ENCODE measurements around the gene IPO5. TPM values are rescaled to one million over a fixed set of nuclear protein-coding genes. Genes with fewer than 3 reads are reported as not detected.
A peak's percentile ranks its signal among the peaks of the same experiment; 100 is the strongest.

IPO5 gene
- total and polyA plus RNA-seq, 2 of the 8 experiments (the other 6 are each of a cell fraction or from before 2014, with no cell fraction given) = 143 to 410 TPM

DNA sequence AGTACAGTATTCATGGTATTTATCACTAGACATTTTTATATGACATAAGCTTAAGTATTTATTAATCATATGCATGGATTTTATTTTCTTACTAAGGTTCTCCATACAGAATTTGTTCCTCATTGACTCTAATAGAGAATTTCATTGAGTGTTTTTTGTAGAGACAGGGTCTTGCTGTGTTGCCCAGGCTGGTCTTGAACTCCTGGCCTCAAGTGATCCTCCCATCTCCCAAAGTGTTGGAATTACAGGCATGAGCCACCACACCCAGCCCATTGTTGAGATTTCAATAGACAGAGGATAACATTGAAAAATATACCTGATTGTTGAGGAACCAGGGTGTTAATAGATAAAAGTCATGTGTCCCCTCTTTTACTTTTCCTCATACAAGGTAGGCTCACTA is 26.1 kb downstream of the IPO5 start:
- FAIRE-seq = no peak
- H3K4me1 ChIP-seq (replicated peaks in 1 of 4; ENCODE audit: control insufficient read depth in 3 of 4, insufficient read depth in 4 of 4, low read length in 3 of 4) = peaks cover 0 to 4% (median 1%) of the 10 kb centered on the region in 4 experiments; a peak in 2 of 7 replicates
- no peak overlapping the region for H3K14ac ChIP-seq (ENCODE audit: insufficient read length)
- H2AK5ac ChIP-seq (ENCODE audit: low read depth, low read length) = no peak overlapping the region
- peaks cover 0 to 44% (median 9%) of the 10 kb centered on the region in 4 experiments; a peak in 5 of 8 replicates for H3K36me3 ChIP-seq (ENCODE audit: control insufficient read depth in 2 of 4, insufficient read depth in 4 of 4, low read length in 3 of 4)
- peaks cover 12% of the 10 kb centered on the region; the same call in 1 of the 2 replicates for H3K23me2 ChIP-seq (ENCODE audit: low read depth, low read length)
- H3K9ac ChIP-seq (replicated peaks in 1 of 4; ENCODE audit: extremely low read depth in 1 of 4, low read depth in 3 of 4, low read length in 3 of 4) = no peak overlapping the region
- H4K91ac ChIP-seq (replicated peaks; ENCODE audit: insufficient read length, low read length) = no peak overlapping the region
- no peak overlapping the region for H4K5ac ChIP-seq (ENCODE audit: insufficient read length, low read depth, low read length)
- H4K8ac ChIP-seq (ENCODE audit: extremely low read depth, insufficient read depth, low read length) = no peak overlapping the region
- H2BK12ac ChIP-seq (ENCODE audit: low read depth, low read length) = no peak overlapping the region
- no peaks in the 10 kb centered on the region for H3K27me3 ChIP-seq (replicated peaks in 1 of 4; ENCODE audit: control insufficient read depth in 3 of 4, extremely low read depth in 1 of 4, insufficient read depth in 3 of 4, low read length in 3 of 4)
- no peak overlapping the region for H2BK20ac ChIP-seq (ENCODE audit: low read length)
- peak overlapping the region in 1 of 4 experiments; percentile 98; a peak in 2 of 8 replicates for H3K4me3 ChIP-seq (ENCODE audit: extremely low read depth in 1 of 4, insufficient read depth in 2 of 4, low read depth in 3 of 4, low read length in 4 of 4)
- H3K4ac ChIP-seq (replicated peaks; ENCODE audit: insufficient read length, low read depth, low read length) = no peak overlapping the region
- H2BK5ac ChIP-seq (ENCODE audit: low read depth, low read length) = no peak overlapping the region
- no peak for DNase-seq (ENCODE audit: low read depth in 1 of 2, low spot score in 2 of 2)
- H2AFZ ChIP-seq (ENCODE audit: low read length) = no peak overlapping the region
- CTCF ChIA-PET (ENCODE audit: partially characterized antibody) = interaction anchor here (2.7 kb wide), 1 partner anchor 123 kb away, joined by 11 read pairs; no protein-coding TSS in a partner anchor
- no peak overlapping the region for H2BK15ac ChIP-seq (ENCODE audit: low read length)
- no peak overlapping the region for H3K56ac ChIP-seq (replicated peaks; ENCODE audit: insufficient read length, low read depth, low read length)
- H3K27ac ChIP-seq (ENCODE audit: low read depth, low read length) = no peak overlapping the region
- no peaks in the 10 kb centered on the region for H3K79me1 ChIP-seq (ENCODE audit: low read depth, low read length)
- H3K9me3 ChIP-seq (ENCODE audit: insufficient read depth in 2 of 2, low read depth in 1 of 2, low read length in 1 of 2) = no peaks in the 10 kb centered on the region
- no peak overlapping the region for H3K23ac ChIP-seq (ENCODE audit: insufficient read length)
- POLR2A ChIA-PET (ENCODE audit: partially characterized antibody) = interaction anchor here (1.0 to 3.0 kb wide), 2 partner anchors 9 to 21 kb away, joined by 4 to 19 read pairs; no protein-coding TSS in a partner anchor
- H3K79me2 ChIP-seq (ENCODE audit: control insufficient read depth in 1 of 2, insufficient read depth in 2 of 2, low read length in 2 of 2) = peaks cover 13 to 71% of the 10 kb centered on the region in 2 experiments
- H3K4me2 ChIP-seq (ENCODE audit: insufficient read depth in 1 of 2, low read depth in 2 of 2, low read length in 2 of 2) = no peak overlapping the region; a peak in 1 of 4 replicates
- peaks cover 0 to 13% of the 10 kb centered on the region in 2 experiments for H4K20me1 ChIP-seq (replicated peaks in 1 of 2; ENCODE audit: control insufficient read depth in 1 of 2, insufficient read depth in 2 of 2, low read length in 2 of 2)
- no peak overlapping the region for H2BK120ac ChIP-seq (replicated peaks; ENCODE audit: low read depth, low read length)
- no peak overlapping the region for H3K18ac ChIP-seq (ENCODE audit: extremely low read depth, low read length)
- TF ChIP-seq RBBP5 (IDR thresholded peaks at IDR 0.05; ENCODE audit: borderline replicate concordance, low read depth, low read length) (no peak), CTBP2 (IDR thresholded peaks at IDR 0.05; ENCODE audit: borderline replicate concordance, insufficient read depth, insufficient read length, low read length) (no peak), MAFK (IDR thresholded peaks at IDR 0.05; ENCODE audit: low read depth, low read length) (no peak), CHD2 (IDR thresholded peaks at IDR 0.05; ENCODE audit: low read length) (no peak), TBP (IDR thresholded peaks at IDR 0.05; ENCODE audit: low read depth, low read length) (no peak), JUN (IDR thresholded peaks at IDR 0.05; ENCODE audit: low read depth, low read length) (no peak), GTF2F1 (IDR thresholded peaks at IDR 0.05; ENCODE audit: borderline replicate concordance, low read depth, low read length) (no peak), EP300 (IDR thresholded peaks at IDR 0.05; ENCODE audit: borderline replicate concordance in 1 of 2, low read depth in 2 of 2, low read length in 2 of 2) (no peak), TAF1 (IDR thresholded peaks at IDR 0.05; ENCODE audit: low read depth, low read length) (no peak), SRF (IDR thresholded peaks at IDR 0.05; ENCODE audit: low read depth, low read length) (no peak), POU5F1 (IDR thresholded peaks at IDR 0.05; ENCODE audit: low read depth, low read length) (no peak)
- TF ChIP-seq, protein P1, sequence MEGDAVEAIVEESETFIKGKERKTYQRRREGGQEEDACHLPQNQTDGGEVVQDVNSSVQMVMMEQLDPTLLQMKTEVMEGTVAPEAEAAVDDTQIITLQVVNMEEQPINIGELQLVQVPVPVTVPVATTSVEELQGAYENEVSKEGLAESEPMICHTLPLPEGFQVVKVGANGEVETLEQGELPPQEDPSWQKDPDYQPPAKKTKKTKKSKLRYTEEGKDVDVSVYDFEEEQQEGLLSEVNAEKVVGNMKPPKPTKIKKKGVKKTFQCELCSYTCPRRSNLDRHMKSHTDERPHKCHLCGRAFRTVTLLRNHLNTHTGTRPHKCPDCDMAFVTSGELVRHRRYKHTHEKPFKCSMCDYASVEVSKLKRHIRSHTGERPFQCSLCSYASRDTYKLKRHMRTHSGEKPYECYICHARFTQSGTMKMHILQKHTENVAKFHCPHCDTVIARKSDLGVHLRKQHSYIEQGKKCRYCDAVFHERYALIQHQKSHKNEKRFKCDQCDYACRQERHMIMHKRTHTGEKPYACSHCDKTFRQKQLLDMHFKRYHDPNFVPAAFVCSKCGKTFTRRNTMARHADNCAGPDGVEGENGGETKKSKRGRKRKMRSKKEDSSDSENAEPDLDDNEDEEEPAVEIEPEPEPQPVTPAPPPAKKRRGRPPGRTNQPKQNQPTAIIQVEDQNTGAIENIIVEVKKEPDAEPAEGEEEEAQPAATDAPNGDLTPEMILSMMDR (IDR thresholded peaks at IDR 0.05; ENCODE audit: control extremely low read depth in 1 of 3, insufficient read depth in 1 of 3, low read depth in 1 of 3, low read length in 3 of 3) = no peak
